Mesothelial cell of epicardium (in vitro differentiated cells): ENCODE measurements around the gene VPS26B. TPM values are rescaled to one million over a fixed set of nuclear protein-coding genes. Genes with fewer than 3 reads are reported as not detected.

ENCODE experiments used
- DNase-seq, 2 experiments: peaks; one replicate each; pipeline ENCODE4 v3.0.0; 2021; ENCODE audit warnings: low spot score in 2 of 2; ENCODE audit not compliant: unreplicated experiment in 2 of 2
- H3K27ac Mint-ChIP-seq: 2 replicates; pipeline ENCODE4 v1.8.0; 2021; ENCODE audit warnings: mixed read lengths
- H3K27me3 Mint-ChIP-seq: 2 replicates; pipeline ENCODE4 v1.8.0; 2021; ENCODE audit warnings: low read depth, mixed read lengths
- H3K36me3 Mint-ChIP-seq: 2 replicates; pipeline ENCODE4 v1.8.0; 2021; ENCODE audit warnings: mixed read lengths
- H3K4me1 Mint-ChIP-seq: 2 replicates; pipeline ENCODE4 v1.8.0; 2021; ENCODE audit warnings: mixed read lengths
- H3K4me3 Mint-ChIP-seq: 2 replicates; pipeline ENCODE4 v1.8.0; 2021; ENCODE audit warnings: mild to moderate bottlenecking, moderate library complexity, mixed read lengths
- H3K9me3 Mint-ChIP-seq: 2 replicates; pipeline ENCODE4 v1.8.0; 2021; ENCODE audit warnings: mixed read lengths
- CTCF ChIP-seq: fragments of 200-600 bp; sonication (generic); IDR thresholded peaks from one replicate; pipeline ENCODE4 v1.5.0; 2021; ENCODE audit warnings: antibody characterized with exemption; ENCODE audit not compliant: unreplicated experiment
- total RNA-seq: library from RNA; stranded (reverse); gene quantifications from 3 replicates; pipeline ENCODE4 v1.2.1, GENCODE V29; 2021

VPS26B gene
- total RNA-seq, 1 donor from 2014 or later = 47.8 TPM

GRCh38 chr11:134199531-134199930, 24.9 kb upstream of the VPS26B start:
- no peaks in the 10 kb centered on the region for H3K27me3 Mint-ChIP-seq
- no peaks in the 10 kb centered on the region for H3K9me3 Mint-ChIP-seq
- no peak for DNase-seq
- H3K27ac Mint-ChIP-seq = no peak overlapping the region
- no peak overlapping the region for H3K4me3 Mint-ChIP-seq
- H3K4me1 Mint-ChIP-seq = no peaks in the 10 kb centered on the region
- TF ChIP-seq CTCF = no peak
- H3K36me3 Mint-ChIP-seq = peaks cover 45% of the 10 kb centered on the region

GRCh38 chr11:134200688-134201087, 23.8 kb upstream of the VPS26B start:
- H3K4me3 Mint-ChIP-seq = no peak overlapping the region
- peaks cover 47% of the 10 kb centered on the region for H3K36me3 Mint-ChIP-seq
- H3K27ac Mint-ChIP-seq = no peak overlapping the region
- no peak for TF ChIP-seq CTCF
- no peaks in the 10 kb centered on the region for H3K4me1 Mint-ChIP-seq
- H3K27me3 Mint-ChIP-seq = no peaks in the 10 kb centered on the region
- DNase-seq = no peak
- H3K9me3 Mint-ChIP-seq = no peaks in the 10 kb centered on the region

- no peak for TF ChIP-seq CTCF
- peaks cover 45% of the 10 kb centered on the region for H3K36me3 Mint-ChIP-seq
- H3K9me3 Mint-ChIP-seq = no peaks in the 10 kb centered on the region
- no peak overlapping the region for H3K27ac Mint-ChIP-seq
- DNase-seq = no peak
- H3K4me3 Mint-ChIP-seq = no peak overlapping the region
- no peaks in the 10 kb centered on the region for H3K4me1 Mint-ChIP-seq
- no peaks in the 10 kb centered on the region for H3K27me3 Mint-ChIP-seq
Measured at GRCh38 chr11:134202661-134203060, 21.8 kb upstream of the VPS26B start.

- no peaks in the 10 kb centered on the region for H3K27me3 Mint-ChIP-seq
Measured at GRCh38 chr11:134205729-134206128, 18.7 kb upstream of the VPS26B start.

GRCh38 chr11:134206185-134206584, 18.3 kb upstream of the VPS26B start:
- Mint-ChIP-seq H3K27me3 (no peaks in the 10 kb centered on the region), H3K4me3 (no peak overlapping the region), H3K9me3 (no peaks in the 10 kb centered on the region), H3K36me3 (peaks cover 32% of the 10 kb centered on the region), H3K4me1 (no peaks in the 10 kb centered on the region), H3K27ac (no peak overlapping the region)
- TF ChIP-seq CTCF = no peak
- no peak for DNase-seq

More at GRCh38 chr11:134205729-134206128, 18.7 kb upstream of the VPS26B start:
- Mint-ChIP-seq H3K4me1 (no peaks in the 10 kb centered on the region), H3K36me3 (peaks cover 34% of the 10 kb centered on the region), H3K9me3 (no peaks in the 10 kb centered on the region), H3K4me3 (no peak overlapping the region), H3K27ac (no peak overlapping the region)
- no peak for DNase-seq
- TF ChIP-seq CTCF = no peak
